Measurements from ENCODE around the gene P4HB. TPM values are rescaled to one million over a fixed set of nuclear protein-coding genes. Genes with fewer than 3 reads are reported as not detected.

The P4HB gene
- total RNA-seq, 1 donor: 1,240 TPM

DNA sequence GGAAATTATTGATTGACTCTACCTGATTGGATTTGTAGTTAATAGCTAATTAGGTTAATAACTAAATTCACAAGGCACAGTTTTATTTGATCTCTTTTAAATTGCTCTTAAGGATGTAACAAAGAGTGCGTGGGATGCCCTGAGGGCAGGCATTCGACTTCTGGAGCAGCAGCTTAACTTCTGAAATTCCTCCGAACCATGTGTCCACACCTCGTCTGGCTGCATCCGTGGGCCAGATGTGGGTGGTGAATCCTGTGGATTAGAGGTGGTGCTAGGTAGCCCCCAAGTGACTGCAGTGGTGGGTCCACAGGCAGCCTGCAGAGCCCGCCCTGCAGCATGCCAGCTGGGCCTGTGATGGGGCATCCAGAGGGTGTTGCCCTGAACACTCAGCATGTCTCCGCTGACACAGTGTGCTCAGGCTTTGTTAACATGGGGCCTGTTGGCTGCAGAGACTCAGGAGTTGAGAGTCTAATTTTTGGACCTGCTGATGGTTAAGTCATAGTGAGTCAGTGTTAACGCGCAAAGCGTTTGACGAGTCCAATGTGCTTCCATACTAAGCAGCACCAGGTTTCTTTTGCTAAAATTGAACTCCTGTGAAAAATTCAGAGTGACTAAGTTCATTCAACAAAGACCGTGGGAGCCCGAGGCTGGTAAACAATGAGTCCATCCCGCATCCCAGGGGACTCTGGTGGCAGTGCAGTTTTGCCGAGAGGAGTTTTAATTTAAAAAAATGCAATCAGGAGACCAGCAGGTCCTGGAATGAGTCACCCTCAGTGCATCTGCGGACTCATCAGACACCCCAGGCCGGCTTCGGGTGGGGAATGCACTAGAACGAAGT lies 37.9 kb upstream of the P4HB start:
- peak overlapping the region; percentile 88 for H3K27ac ChIP-seq (ENCODE audit: low read depth, low read length)
- no peak overlapping the region for H2AFZ ChIP-seq (ENCODE audit: low read length)
- peak; percentile 99 for DNase-seq (ENCODE audit: insufficient read length, low spot score, missing footprints)
- peak overlapping the region; percentile 63 for H3K4me2 ChIP-seq (ENCODE audit: insufficient read depth, low read length)
- peaks cover 37% of the 10 kb centered on the region for H3K36me3 ChIP-seq (ENCODE audit: insufficient read depth, low read length)
- H3K4me1 ChIP-seq (ENCODE audit: insufficient read depth, low read length): peaks cover 16% of the 10 kb centered on the region
- peaks cover 23% of the 10 kb centered on the region for H3K79me2 ChIP-seq (ENCODE audit: insufficient read depth, low read length)
- H3K9me3 ChIP-seq (ENCODE audit: low read depth, low read length): no peaks in the 10 kb centered on the region
- peak overlapping the region; percentile 35 for H3K4me3 ChIP-seq (ENCODE audit: insufficient read depth, low read length)
- no peaks in the 10 kb centered on the region for H3K27me3 ChIP-seq (ENCODE audit: insufficient read depth, low read length)
- no peak for TF ChIP-seq CTCF (IDR thresholded peaks at IDR 0.05; ENCODE audit: extremely low read depth, low read depth, low read length)
- H4K20me1 ChIP-seq (ENCODE audit: insufficient read depth, low read length): peaks cover 24% of the 10 kb centered on the region

- Histone ChIP-seq H3K79me2 (ENCODE audit: insufficient read depth, low read length) (peaks cover 46% of the 10 kb centered on the region), H3K4me2 (ENCODE audit: insufficient read depth, low read length) (no peak overlapping the region), H3K4me1 (ENCODE audit: insufficient read depth, low read length) (peaks cover 22% of the 10 kb centered on the region), H3K9me3 (ENCODE audit: low read depth, low read length) (no peaks in the 10 kb centered on the region), H3K4me3 (ENCODE audit: insufficient read depth, low read length) (no peak overlapping the region), H3K36me3 (ENCODE audit: insufficient read depth, low read length) (peaks cover 37% of the 10 kb centered on the region), H3K27me3 (ENCODE audit: insufficient read depth, low read length) (no peaks in the 10 kb centered on the region), H2AFZ (ENCODE audit: low read length) (no peak overlapping the region), H3K27ac (ENCODE audit: low read depth, low read length) (no peak overlapping the region), H4K20me1 (ENCODE audit: insufficient read depth, low read length) (peaks cover 22% of the 10 kb centered on the region)
- no peak for TF ChIP-seq CTCF (IDR thresholded peaks at IDR 0.05; ENCODE audit: extremely low read depth, low read depth, low read length)
- DNase-seq (ENCODE audit: insufficient read length, low spot score, missing footprints): no peak
Observed at GRCh38 chr17:81895400-81895799, 35.1 kb upstream of the P4HB start.

- H3K36me3 ChIP-seq (ENCODE audit: insufficient read depth, low read length): peaks cover 45% of the 10 kb centered on the region
- H3K79me2 ChIP-seq (ENCODE audit: insufficient read depth, low read length): peaks cover 72% of the 10 kb centered on the region
- H3K27ac ChIP-seq (ENCODE audit: low read depth, low read length): peak overlapping the region; percentile 75
Observed at GRCh38 chr17:81891303-81891552, 30.9 kb upstream of the P4HB start.

More at GRCh38 chr17:81891303-81891552, 30.9 kb upstream of the P4HB start:
- peaks cover 6% of the 10 kb centered on the region for H4K20me1 ChIP-seq (ENCODE audit: insufficient read depth, low read length)
- H3K4me3 ChIP-seq (ENCODE audit: insufficient read depth, low read length): peak overlapping the region; percentile 95
- H3K27me3 ChIP-seq (ENCODE audit: insufficient read depth, low read length): no peaks in the 10 kb centered on the region
- H3K4me2 ChIP-seq (ENCODE audit: insufficient read depth, low read length): no peak overlapping the region
- no peak overlapping the region for H2AFZ ChIP-seq (ENCODE audit: low read length)
- peaks cover 21% of the 10 kb centered on the region for H3K4me1 ChIP-seq (ENCODE audit: insufficient read depth, low read length)
- DNase-seq (ENCODE audit: insufficient read length, low spot score, missing footprints): no peak
- TF ChIP-seq CTCF (IDR thresholded peaks at IDR 0.05; ENCODE audit: extremely low read depth, low read depth, low read length): no peak
- H3K9me3 ChIP-seq (ENCODE audit: low read depth, low read length): no peaks in the 10 kb centered on the region
